GM06990 (cell line): ENCODE data around the gene RSL1D1.

Experiments
- DNase-seq: peaks from one replicate; pipeline ENCODE4 v3.0.0-alpha.2; 2011; ENCODE audit not compliant: insufficient read length; ENCODE audit errors: extremely low read depth
- H3K27me3 ChIP-seq: replicated peaks from 2 replicates; pipeline ENCODE4 v1.6.0; 2011; ENCODE audit warnings: low read length; ENCODE audit not compliant: control insufficient read depth, insufficient read depth
- H3K36me3 ChIP-seq: 2 replicates; pipeline ENCODE4 v1.5.1; 2011; ENCODE audit warnings: low read length; ENCODE audit not compliant: control insufficient read depth, insufficient read depth
- H3K4me3 ChIP-seq: replicated peaks from 2 replicates; pipeline ENCODE4 v1.5.1; 2011; ENCODE audit warnings: low read depth, mild to moderate bottlenecking, control low read depth, low read length
- TF ChIP-seq, protein P1 (sequence below): IDR thresholded peaks from 2 replicates; pipeline ENCODE4 v1.5.1; 2011; ENCODE audit warnings: low read length, control low read depth, mild to moderate bottlenecking, inconsistent platforms; ENCODE audit not compliant: insufficient read depth, poor library complexity, severe bottlenecking

RSL1D1 gene

DNA sequence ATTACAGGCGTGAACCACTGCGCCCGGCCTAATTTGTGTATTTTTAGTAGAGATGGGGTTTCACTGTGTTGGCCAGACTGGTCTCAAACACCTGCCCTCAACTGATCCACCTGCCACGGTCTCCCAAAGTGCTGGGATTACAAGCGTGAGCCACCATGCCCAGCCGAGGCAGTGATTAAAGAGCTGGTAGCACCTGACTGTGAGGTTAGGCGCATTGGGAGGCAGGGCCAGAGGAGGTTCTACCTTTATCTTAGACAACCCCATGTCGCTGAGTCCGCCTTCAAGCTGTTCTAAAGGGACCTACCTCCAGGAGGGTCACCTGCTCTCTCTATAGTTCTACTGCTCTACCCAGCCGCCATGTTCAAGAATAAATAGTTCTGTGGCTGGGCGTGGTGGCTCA is 8.1 kb downstream of the RSL1D1 start:
- no peak for DNase-seq
- TF ChIP-seq, protein P1, sequence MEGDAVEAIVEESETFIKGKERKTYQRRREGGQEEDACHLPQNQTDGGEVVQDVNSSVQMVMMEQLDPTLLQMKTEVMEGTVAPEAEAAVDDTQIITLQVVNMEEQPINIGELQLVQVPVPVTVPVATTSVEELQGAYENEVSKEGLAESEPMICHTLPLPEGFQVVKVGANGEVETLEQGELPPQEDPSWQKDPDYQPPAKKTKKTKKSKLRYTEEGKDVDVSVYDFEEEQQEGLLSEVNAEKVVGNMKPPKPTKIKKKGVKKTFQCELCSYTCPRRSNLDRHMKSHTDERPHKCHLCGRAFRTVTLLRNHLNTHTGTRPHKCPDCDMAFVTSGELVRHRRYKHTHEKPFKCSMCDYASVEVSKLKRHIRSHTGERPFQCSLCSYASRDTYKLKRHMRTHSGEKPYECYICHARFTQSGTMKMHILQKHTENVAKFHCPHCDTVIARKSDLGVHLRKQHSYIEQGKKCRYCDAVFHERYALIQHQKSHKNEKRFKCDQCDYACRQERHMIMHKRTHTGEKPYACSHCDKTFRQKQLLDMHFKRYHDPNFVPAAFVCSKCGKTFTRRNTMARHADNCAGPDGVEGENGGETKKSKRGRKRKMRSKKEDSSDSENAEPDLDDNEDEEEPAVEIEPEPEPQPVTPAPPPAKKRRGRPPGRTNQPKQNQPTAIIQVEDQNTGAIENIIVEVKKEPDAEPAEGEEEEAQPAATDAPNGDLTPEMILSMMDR: no peak
- no peaks in the 10 kb centered on the region for H3K27me3 ChIP-seq
- H3K4me3 ChIP-seq: no peak overlapping the region
- H3K36me3 ChIP-seq: peaks cover 37% of the 10 kb centered on the region

DNA sequence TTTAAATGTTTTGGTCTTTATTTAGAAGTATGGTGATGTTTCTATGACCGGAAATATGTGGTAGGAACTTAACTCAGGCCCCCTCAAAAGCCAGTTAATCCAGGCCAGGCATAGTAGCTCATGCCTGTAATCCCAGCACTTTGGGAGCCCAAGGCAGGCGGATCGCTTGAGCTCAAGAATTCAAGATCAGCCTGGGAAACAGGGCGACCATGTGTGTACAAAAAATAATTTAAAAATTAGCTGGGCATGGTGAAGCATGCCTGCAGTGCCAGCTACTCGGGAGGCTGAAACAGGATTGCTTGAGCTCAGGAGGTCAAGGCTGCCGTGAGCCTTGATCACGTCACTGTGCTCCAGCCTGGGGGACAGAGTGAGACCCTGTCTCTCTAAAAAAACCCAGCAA is 10.3 kb downstream of the RSL1D1 start:
- H3K36me3 ChIP-seq: peaks cover 45% of the 10 kb centered on the region
- no peaks in the 10 kb centered on the region for H3K27me3 ChIP-seq
- no peak overlapping the region for H3K4me3 ChIP-seq
- DNase-seq: no peak
- TF ChIP-seq, protein P1: no peak

DNA sequence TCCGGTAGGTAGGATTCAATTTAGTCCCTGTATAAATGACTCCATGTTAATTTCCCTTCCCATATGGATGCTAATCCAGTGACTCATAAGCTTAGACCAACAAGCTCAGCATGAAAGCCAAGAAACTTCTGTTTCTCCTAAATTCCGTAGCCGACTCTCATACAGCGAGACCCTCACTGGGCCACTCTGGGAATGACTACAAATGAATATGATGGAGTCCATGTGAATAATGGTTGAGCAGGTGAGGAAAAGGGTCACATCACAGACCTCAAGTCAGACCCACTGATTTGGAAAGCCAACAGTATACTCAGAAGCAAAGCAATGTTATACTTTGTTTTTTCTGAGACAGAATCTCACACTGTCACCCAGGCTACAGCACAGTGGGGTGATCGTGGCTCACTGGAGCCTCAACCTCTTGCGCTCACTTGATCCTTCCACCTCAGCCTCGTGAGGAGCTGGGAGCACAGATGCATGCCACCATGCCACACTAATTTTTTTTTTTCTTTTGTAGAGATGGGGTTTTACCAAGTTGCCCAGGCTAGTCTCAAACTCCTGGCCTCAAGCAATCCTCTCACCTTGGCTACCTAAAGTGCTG is 14.6 kb downstream of the RSL1D1 start:
- H3K27me3 ChIP-seq: no peaks in the 10 kb centered on the region
- TF ChIP-seq, protein P1: no peak
- H3K36me3 ChIP-seq: peaks cover 23% of the 10 kb centered on the region
- H3K4me3 ChIP-seq: no peak overlapping the region
- DNase-seq: no peak

DNA sequence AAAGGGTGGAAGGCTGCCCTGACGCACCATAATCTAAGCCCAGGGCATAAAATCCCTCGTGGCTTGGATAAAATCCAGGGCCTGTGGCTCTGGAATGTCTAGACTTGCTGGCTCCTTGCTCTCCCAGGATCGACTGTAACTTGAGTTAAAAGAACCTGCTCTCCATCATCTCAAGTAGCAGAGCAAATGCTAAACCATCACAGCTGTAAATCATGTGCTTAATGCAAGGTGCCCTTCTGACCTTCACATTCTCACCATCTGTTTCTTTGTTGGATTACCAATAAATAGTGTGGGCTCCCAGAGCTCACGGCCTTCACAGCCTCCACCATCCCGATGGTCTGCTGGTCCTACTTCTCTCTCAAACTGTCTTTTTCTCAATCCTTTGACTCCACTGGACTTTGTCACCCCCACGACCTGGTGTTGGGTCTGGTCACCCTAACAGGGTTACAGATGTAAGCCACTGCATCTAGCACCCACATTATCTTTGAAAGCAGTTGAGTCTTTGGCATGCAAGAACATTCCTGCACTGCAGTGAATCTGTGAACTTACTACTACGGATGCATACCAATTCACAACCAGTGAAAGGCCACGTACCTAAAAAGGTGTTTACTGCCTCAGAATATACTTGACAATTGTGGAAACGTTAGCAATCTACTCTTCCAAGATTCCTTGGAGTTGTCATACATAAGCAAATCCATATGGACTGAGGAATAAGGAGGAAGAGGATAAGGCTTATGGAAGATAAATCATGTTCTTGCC is 15.3 kb downstream of the RSL1D1 start:
- no peak overlapping the region for H3K4me3 ChIP-seq
- TF ChIP-seq, protein P1: no peak
- H3K27me3 ChIP-seq: no peaks in the 10 kb centered on the region
- DNase-seq: no peak
- peaks cover 21% of the 10 kb centered on the region for H3K36me3 ChIP-seq

DNA sequence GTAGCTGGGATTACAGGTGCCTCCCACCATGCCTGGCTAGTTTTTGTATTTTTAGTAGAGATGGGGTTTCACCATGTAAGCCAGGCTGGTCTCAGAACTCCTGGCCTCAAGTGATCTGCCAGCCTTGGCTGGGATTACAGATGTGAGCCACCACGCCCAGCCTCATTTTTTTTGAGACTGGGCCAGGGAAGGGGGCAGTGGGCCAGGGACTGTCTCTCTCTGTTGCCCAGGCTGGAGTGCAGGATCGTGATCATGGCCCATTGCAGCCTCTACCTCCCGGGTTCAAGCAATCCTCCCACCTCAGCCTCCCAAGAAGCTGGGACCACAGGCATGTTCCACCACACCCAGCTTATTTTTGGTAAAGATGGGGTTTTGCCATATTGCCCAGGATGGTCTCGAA is 16.0 kb downstream of the RSL1D1 start:
- TF ChIP-seq, protein P1: no peak
- Histone ChIP-seq H3K27me3 (no peaks in the 10 kb centered on the region), H3K36me3 (peaks cover 16% of the 10 kb centered on the region), H3K4me3 (no peak overlapping the region)
- DNase-seq: no peak
